T-cell (primary cell): Measurements from ENCODE around the gene FAM236A. TPM values are rescaled to one million over a fixed set of nuclear protein-coding genes. Genes with fewer than 3 reads are reported as not detected.
"Not testable (repeated sequence)": the region's sequence is repeated elsewhere in the genome, so short reads cannot be mapped to it uniquely, and the experiment has no call there.

Experiments
- ATAC-seq, 4 experiments: fragments of 200-7000 bp in 3 of 4; fragments of 150-1000 bp in 1 of 4; cut with Tn5 transposase; replicated peaks in 1 of 4; 1 replicate in 3 of 4; 2 replicates in 1 of 4; pipeline ENCODE4 v1.10.0; 2021; ENCODE audit warnings: moderate library complexity in 3 of 4, mild to moderate bottlenecking in 2 of 4, moderate number of reproducible peaks in 1 of 4
- CTCF ChIA-PET, 2 donors: fragments of 300-600 bp; sonication (Branson Sonifier 250); formaldehyde crosslinking; loops; one replicate each; lab custom pipeline; 2022; ENCODE audit warnings: antibody characterized with exemption in 2 of 2; lab: Charles Lee
- POLR2A ChIA-PET, 2 donors: fragments of 300-600 bp; sonication (Branson Sonifier 250); formaldehyde crosslinking; loops; one replicate each; lab custom pipeline; 2022; ENCODE audit warnings: antibody characterized with exemption in 2 of 2; lab: Charles Lee
- DNase-seq, 35 experiments: peaks; one replicate each; pipeline versions ENCODE4 v3.0.0 to v3.0.0-alpha.2; 2013 to 2023
- H3K27ac ChIP-seq: one replicate; pipeline ENCODE4 v1.5.1; 2013; ENCODE audit warnings: low read length
- H3K27me3 ChIP-seq, 2 experiments: replicated peaks in 1 of 2; 1 replicate in 1 of 2; 2 replicates in 1 of 2; pipeline versions ENCODE4 v1.6.1 to v1.7.0; 2013; ENCODE audit warnings: low read length in 1 of 2, mixed read lengths in 1 of 2; ENCODE audit not compliant: control insufficient read depth in 2 of 2, insufficient read depth in 2 of 2; ENCODE audit errors: extremely low read depth in 1 of 2
- H3K36me3 ChIP-seq, 2 donors: 1 replicate in 1 of 2; 2 replicates in 1 of 2; pipeline versions ENCODE4 v1.6.1 to v1.7.0; 2013; ENCODE audit warnings: low read length in 1 of 2; ENCODE audit not compliant: control insufficient read depth in 2 of 2, insufficient read depth in 1 of 2; ENCODE audit errors: extremely low read depth in 1 of 2
- H3K4me1 ChIP-seq, 2 experiments: 1 replicate in 1 of 2; 2 replicates in 1 of 2; pipeline versions ENCODE4 v1.6.1 to v1.7.0; 2013; ENCODE audit warnings: low read length in 2 of 2, mixed read lengths in 1 of 2; ENCODE audit not compliant: insufficient read depth in 2 of 2, control insufficient read depth in 1 of 2; ENCODE audit errors: extremely low read depth in 1 of 2
- H3K4me3 ChIP-seq, 2 donors: 1 replicate in 1 of 2; 2 replicates in 1 of 2; pipeline versions ENCODE4 v1.5.1 to v1.7.0; 2013; ENCODE audit warnings: mild to moderate bottlenecking in 2 of 2, low read length in 1 of 2, moderate library complexity in 1 of 2; ENCODE audit not compliant: control insufficient read depth in 1 of 2; ENCODE audit errors: extremely low read depth in 1 of 2
- H3K9me3 ChIP-seq: 2 replicates; pipeline ENCODE4 v1.7.0; 2013
- H3K27ac Mint-ChIP-seq, 2 donors: one replicate each; pipeline ENCODE4 v1.8.0; 2020 to 2021; ENCODE audit warnings: mild to moderate bottlenecking in 2 of 2, mixed read lengths in 2 of 2
- H3K27me3 Mint-ChIP-seq, 2 donors: one replicate each; pipeline ENCODE4 v1.8.0; 2021 to 2022; ENCODE audit warnings: mixed read lengths in 2 of 2
- H3K36me3 Mint-ChIP-seq: one replicate; pipeline ENCODE4 v1.8.0; 2021; ENCODE audit warnings: mixed read lengths
- H3K4me1 Mint-ChIP-seq, 3 donors: one replicate each; pipeline ENCODE4 v1.8.0; 2020 to 2022; ENCODE audit warnings: mixed read lengths in 3 of 3, mild to moderate bottlenecking in 1 of 3
- H3K4me3 Mint-ChIP-seq, 3 donors: one replicate each; pipeline ENCODE4 v1.8.0; 2020 to 2022; ENCODE audit warnings: mild to moderate bottlenecking in 3 of 3, mixed read lengths in 3 of 3, moderate library complexity in 3 of 3
- H3K9me3 Mint-ChIP-seq, 3 donors: one replicate each; pipeline ENCODE4 v1.8.0; 2020 to 2022; ENCODE audit warnings: mixed read lengths in 3 of 3
- WGBS: methylation state at CpG from one replicate; pipeline ENCODE4 v1.1.5; 2013; ENCODE audit warnings: missing lambda C conversion rate; ENCODE audit not compliant: insufficient coverage; 5-methylcytosine and 5-hydroxymethylcytosine counted together
- total RNA-seq, 35 experiments: library from RNA in 6 of 35; stranded (reverse) in 6 of 35; fragments of 120-200 nt in 1 of 35; gene quantifications; one replicate each; pipeline versions ENCODE4 v1.2.1 to v1.2.4 and lab custom pipeline; 2013 to 2026

FAM236A gene
- total RNA-seq, 5 donors from 2014 or later (not counting 1 experiment from before 2014, with no cell fraction given): not detected

DNA sequence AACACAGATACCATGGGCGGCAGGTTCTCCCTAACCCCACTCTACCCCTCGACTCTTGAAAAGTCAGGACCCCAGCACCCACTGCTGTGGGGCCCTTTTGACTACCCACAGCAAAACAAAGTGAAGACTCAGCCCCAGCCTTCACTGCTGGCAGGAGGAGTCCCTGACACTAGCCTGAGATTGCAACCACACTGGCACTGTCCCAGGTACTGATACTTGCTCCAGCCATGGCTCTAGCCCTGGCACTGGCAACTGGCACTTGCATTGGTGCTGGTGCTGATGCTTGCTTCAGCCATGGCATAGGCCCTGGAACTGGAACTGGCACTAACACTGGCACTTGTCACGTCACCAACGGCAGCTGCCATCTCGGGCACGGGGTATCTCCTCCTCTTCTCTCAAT lies 4.3 kb downstream of the FAM236A start:
- DNase-seq, H3K9me3 ChIP-seq, H3K36me3 ChIP-seq, H3K36me3 Mint-ChIP-seq, H3K4me1 ChIP-seq, ATAC-seq, H3K4me3 Mint-ChIP-seq, H3K4me1 Mint-ChIP-seq, CTCF ChIA-PET, H3K4me3 ChIP-seq, H3K27ac Mint-ChIP-seq, H3K27me3 Mint-ChIP-seq, H3K27ac ChIP-seq, H3K9me3 Mint-ChIP-seq, POLR2A ChIA-PET, H3K27me3 ChIP-seq: not testable (repeated sequence)
- no CpG with 5 or more reads among the region's 6 CpGs for WGBS

GRCh38 chrX:72943035-72943818 lies 5.2 kb downstream of the FAM236A start:
- H3K4me1 Mint-ChIP-seq, DNase-seq, H3K9me3 ChIP-seq, H3K9me3 Mint-ChIP-seq, H3K27ac Mint-ChIP-seq, H3K4me3 ChIP-seq, H3K4me3 Mint-ChIP-seq, H3K27me3 ChIP-seq, CTCF ChIA-PET, H3K36me3 ChIP-seq, POLR2A ChIA-PET, H3K27ac ChIP-seq, H3K27me3 Mint-ChIP-seq, H3K36me3 Mint-ChIP-seq, H3K4me1 ChIP-seq: not testable (repeated sequence)
- ATAC-seq: peak; percentile 79 to 86 (median 85)
- no CpG with 5 or more reads among the region's 44 CpGs for WGBS

DNA sequence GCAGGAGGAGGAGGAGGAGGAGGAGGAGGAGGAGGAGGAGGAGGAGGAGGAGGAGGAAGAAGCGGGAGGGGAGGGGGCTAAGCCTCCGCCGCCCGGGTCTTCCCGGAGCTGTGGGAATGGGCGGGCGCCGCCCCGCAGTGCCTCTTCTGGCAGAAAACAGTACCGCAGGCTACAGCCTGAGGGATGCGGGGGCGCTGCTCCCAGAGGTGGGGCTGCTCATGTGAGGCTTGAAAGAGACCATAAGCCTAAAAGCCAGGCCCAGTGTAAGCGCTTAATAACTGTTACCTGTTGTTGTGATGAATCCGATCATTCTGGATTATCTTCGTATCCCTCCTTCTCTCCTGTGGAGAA lies 5.8 kb downstream of the FAM236A start, which contains the start of gene DMRTC1:
DMRTC1 (minus strand) TSS at position 19 of the 351 bp plus-strand sequence. CDS start 68,143 bp downstream, outside the sequence.
- WGBS: no CpG with 5 or more reads among the region's 15 CpGs
- H3K4me1 ChIP-seq, H3K4me3 Mint-ChIP-seq, H3K27me3 Mint-ChIP-seq, H3K4me3 ChIP-seq, H3K9me3 ChIP-seq, H3K36me3 ChIP-seq, H3K27me3 ChIP-seq, H3K4me1 Mint-ChIP-seq, H3K27ac Mint-ChIP-seq, CTCF ChIA-PET, DNase-seq, H3K9me3 Mint-ChIP-seq, H3K27ac ChIP-seq, H3K36me3 Mint-ChIP-seq, POLR2A ChIA-PET: not testable (repeated sequence)
- ATAC-seq: peak; percentile 76 to 84 (median 80)

DNA sequence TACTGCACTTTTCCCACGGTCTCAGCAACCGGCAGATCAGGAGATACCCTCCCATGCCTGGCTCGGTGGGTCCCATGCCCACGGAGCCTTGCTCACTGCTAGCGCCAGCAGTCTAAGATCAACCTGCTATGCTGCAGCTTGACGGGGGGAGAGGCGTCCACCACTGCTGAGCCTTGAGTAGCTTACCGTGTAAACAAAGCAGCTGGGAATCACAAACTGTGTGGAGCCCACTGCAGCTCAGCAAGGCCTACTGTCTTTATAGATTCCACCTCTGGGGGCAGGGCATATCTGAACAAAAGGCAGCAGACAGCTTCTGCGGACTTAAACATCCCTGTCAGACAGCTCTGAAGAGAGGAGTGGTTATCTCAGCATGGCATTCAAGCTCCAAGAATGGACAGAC lies 22.0 kb downstream of the FAM236A start:
- H3K4me3 ChIP-seq, H3K36me3 ChIP-seq, H3K27ac Mint-ChIP-seq, H3K9me3 ChIP-seq, ATAC-seq, H3K9me3 Mint-ChIP-seq, H3K36me3 Mint-ChIP-seq, CTCF ChIA-PET, H3K27ac ChIP-seq, H3K27me3 ChIP-seq, H3K4me1 ChIP-seq, DNase-seq, H3K27me3 Mint-ChIP-seq, POLR2A ChIA-PET, H3K4me3 Mint-ChIP-seq, H3K4me1 Mint-ChIP-seq: not testable (repeated sequence)
- no CpG with 5 or more reads among the region's 9 CpGs for WGBS

DNA sequence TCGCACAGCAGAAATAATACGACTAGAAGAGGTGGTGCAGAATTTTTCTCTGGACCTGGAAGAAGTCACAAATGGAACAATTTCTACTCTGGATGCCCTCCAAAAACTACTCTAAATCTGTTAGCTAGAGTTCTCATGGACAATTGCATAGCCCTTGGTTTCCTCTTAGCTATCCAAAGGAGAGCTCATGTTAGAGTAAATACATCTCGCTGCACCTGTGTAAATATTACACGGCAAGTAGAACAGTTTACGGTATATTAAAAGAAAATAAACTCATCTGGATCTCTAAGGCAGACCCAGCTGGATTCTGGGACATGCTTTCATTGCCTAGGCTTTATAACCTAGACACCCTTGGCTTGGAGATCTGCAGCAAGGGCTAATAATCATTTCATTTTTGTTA lies 33.9 kb downstream of the FAM236A start:
- not testable (repeated sequence) for ATAC-seq

DNA sequence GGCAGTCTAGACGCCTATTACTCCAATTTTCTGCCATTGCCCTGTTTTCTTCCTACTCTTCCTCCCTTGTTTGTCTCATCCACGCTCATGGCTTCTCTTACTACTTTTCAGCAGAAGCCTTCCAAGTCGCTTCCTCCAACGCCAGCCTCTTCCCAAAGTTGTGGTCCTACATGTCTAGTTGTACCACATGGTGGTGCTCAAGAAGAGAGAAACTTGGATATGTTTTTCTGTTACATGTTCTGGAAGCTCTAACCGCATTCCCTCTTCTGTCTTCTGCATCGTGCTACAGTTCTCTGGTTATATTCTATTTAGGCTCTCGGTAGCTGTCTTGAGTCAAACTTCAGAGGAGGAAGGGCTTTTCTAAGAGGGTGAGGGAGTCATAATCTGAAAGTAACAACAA lies 36.9 kb downstream of the FAM236A start:
- DNase-seq, H3K36me3 Mint-ChIP-seq, POLR2A ChIA-PET, H3K4me3 ChIP-seq, H3K36me3 ChIP-seq, CTCF ChIA-PET, H3K4me1 Mint-ChIP-seq, ATAC-seq, H3K9me3 Mint-ChIP-seq, H3K4me3 Mint-ChIP-seq, H3K27ac Mint-ChIP-seq, H3K27ac ChIP-seq, H3K4me1 ChIP-seq, H3K27me3 Mint-ChIP-seq, H3K27me3 ChIP-seq, H3K9me3 ChIP-seq: not testable (repeated sequence)
- WGBS: no CpG with 5 or more reads among the region's 7 CpGs

More for the DNA sequence above, 33.9 kb downstream of the FAM236A start:
- H3K27ac Mint-ChIP-seq, H3K4me3 ChIP-seq, H3K4me1 Mint-ChIP-seq, H3K27ac ChIP-seq, H3K36me3 ChIP-seq, DNase-seq, H3K4me3 Mint-ChIP-seq, H3K27me3 Mint-ChIP-seq, H3K36me3 Mint-ChIP-seq, POLR2A ChIA-PET, H3K4me1 ChIP-seq, H3K27me3 ChIP-seq, H3K9me3 Mint-ChIP-seq, CTCF ChIA-PET, H3K9me3 ChIP-seq: not testable (repeated sequence)
- WGBS: no CpG with 5 or more reads among the region's 5 CpGs
